ENCODE measurements around the gene RBBP8NL.
"Not testable (repeated sequence)": the region's sequence is repeated elsewhere in the genome, so short reads cannot be mapped to it uniquely, and the experiment has no call there.

Gene RBBP8NL

GRCh38 chr20:62390317-62391164 lies 36.8 kb downstream of the RBBP8NL start:
- no peak for DNase-seq

- no peak for DNase-seq
Observed at GRCh38 chr20:62389601-62390087, 37.7 kb downstream of the RBBP8NL start.

DNA sequence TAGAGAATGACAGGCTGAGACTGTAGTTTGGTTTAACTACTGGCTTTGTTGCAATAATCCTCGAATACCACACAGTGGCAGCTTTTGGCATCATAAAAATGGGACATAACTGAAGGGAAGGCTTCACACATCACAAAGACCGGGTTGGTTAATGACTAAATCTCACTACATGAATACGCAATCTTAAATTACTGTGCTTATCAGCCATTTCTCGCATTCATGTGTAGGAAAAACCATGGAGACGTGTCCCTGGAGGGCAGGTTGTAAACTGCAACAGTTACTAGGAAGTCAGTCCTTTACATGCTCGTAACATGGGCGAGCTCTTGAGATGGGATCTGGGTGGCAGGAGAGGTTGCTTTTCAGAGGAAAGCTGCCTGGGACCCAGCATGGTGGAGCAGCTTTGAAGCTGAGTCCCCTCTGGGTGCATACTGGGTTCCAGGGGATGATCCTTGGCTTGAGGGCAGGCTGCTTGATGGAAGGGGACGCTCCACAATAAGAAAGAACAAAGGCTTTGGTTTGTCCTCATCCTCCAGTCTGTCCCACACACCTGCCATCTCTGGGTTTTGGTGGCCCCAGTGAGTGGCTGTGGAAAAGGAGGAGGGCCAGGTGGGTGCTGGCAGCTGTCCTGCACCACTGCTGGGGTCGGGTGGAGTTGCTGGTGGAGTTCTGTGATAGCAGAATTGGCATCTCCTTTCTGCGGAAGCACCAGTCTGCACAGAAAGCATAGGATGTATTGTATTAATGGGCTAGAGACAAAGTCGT lies 38.3 kb downstream of the RBBP8NL start:
- DNase-seq = no peak

DNA sequence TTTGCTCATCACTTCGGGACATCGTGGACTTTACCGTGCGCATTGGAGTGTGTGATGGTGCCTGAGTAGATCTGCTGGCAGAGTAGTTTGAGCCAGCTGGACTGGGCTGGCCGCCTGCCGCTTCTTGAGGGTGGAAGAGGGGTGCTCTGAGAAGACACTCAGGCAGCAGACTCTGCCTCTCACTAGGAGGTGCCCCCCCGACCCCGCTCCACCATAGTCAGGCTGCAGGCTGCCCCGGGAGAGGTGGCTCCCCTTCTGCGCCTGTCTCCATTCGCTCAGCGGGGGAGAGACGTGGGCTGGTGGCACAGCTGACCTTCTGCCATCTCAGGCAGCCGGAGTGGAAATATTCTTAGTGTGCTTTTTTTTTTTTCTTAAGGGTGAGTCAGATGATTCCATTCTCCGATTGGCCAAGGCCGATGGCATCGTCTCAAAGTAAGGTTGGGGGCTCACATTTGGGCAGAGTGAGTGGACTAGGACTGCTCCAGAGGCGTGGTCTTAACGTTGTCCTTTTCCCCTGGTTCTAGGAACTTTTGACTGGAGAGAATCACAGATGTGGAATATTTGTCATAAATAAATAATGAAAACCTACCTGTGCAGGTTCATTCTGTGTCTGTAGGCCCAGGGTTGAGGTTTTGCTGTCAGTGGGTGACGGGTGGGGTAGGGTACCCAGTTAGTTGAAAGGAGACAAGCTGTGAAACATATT lies 39.3 kb downstream of the RBBP8NL start:
- no peak for DNase-seq

DNA sequence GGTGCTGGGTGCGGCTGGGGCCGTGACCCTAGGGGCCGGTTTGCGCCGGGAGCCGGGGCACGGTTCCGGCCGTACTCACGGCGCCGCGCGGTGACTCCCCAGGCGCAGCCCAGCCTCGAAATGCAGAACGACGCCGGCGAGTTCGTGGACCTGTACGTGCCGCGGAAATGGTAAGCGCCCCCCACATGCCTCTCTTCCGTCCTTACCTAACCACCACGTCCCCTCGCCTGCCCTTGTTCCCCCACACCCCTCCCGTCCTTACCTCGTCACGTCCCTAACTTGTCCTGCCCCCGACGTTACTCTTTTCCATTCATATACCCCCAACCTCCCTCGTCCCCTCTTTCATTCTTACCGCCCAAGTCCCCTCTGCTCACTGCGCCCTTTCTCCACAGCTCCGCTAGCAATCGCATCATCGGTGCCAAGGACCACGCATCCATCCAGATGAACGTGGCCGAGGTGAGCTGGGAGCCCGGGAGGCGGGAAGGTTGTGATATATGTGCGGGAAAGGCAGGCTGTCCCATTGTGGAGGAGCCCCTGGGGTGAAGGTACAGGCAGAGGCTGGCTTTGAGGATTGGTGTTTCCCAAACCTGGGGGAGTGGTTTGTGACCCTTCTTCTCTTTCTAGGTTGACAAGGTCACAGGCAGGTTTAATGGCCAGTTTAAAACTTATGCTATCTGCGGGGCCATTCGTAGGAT lies 40.0 kb downstream of the RBBP8NL start:
- no peak for DNase-seq

- peak; percentile 94 for DNase-seq
Observed at GRCh38 chr20:62386383-62387218, 40.7 kb downstream of the RBBP8NL start, which contains the start of gene RPS21. Gene RPS21, plus strand, starts transcription at chr20:62387103. Its CDS starts 236 bp downstream, at chr20:62387339.

- DNase-seq = peak; percentile 84
Observed at GRCh38 chr20:62382306-62383198, 44.8 kb downstream of the RBBP8NL start.

DNA sequence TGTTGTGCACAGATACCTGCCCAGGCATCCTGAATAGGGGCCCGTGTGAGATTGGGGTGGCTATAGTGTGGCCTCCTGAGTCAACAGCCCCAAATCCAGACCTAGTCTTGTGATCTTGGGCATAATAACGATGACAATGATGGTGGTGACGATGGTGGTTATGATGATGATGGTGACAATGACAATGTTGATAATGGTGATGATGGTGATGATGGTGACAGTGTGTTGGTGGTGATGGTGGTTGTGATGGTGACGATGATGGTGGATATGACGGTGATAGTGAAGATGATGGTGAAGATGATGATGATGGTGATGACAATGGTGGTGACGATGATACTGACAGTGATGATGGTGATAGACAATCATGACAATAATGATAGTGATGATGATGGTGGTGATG lies 45.5 kb downstream of the RBBP8NL start:
- no peak for DNase-seq

DNA sequence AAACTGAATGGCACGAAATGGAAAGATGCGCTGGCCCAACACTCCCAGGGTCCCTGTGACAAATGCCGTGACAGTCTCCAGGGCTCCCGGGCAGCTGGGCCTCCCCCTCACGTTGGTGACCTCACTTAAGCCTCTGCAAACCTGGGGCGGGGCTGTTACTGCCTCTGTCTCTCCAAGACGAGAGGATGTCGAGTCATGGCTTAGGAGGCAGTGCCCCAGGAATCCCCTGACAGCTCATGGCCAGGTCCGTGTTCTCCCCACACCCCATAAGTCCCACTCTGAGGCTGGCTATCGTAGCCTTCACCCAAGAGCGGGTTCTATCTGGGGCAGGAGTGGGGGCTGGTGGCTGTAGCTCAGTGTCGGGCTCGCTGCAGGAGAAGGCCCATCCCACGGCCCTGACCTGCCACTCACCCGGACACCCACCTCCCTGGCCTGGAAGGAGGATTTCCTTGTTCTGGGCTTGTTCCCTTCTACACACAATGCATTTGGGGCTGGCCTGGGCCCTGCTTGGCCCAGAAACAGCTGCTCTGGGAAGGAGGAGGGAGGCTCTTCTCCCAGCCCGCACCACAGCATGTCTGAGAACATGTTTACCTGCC lies 46.0 kb downstream of the RBBP8NL start:
- DNase-seq = no peak

DNA sequence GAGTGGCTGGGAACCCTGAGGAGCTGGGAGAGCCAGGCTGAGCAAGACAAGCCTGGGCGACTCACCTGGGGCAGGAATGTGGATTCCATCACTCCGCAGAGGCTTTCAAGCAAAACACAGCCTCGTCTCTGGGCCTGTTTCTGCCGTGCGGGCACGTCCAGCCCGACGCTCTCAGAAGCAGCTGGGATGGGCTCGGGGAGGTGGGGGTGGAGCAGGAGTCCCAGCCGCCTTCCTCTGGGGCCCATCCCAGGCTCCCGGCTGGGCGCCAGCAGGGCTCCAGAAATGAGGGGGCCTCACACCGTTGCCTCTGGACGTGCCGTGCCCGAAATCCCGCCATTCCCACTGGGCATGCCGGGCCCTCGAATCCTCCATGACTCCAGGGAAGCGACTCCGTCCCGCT lies 49.1 kb downstream of the RBBP8NL start:
- no peak for DNase-seq

DNA sequence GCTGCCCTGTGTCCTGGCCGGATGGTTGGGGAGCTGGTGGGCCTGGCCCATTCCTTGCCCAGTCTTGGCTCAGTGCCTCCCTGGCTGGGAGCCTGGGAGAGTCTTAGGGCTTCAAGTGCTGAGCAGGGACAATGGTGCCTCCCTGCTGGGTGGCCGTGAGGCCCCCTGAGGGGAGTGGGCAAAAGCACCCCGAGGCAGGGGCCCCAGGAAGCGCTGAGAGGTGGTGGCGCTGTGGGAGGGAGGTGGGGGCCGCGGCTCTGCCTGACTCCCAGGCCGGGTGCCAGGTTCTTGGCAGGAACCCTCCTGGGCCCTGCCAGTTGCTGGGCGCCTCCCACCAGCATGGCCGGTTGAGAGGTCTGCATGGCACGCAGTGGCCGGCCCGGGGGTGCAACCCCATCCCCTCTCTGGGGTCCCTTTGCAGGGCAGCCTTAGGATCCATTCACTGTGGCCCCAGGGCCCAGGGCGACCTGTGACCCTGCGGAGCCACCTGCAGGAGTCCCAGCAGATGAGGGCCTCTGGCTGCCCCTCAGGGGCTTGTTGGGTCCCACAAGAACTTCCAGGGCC lies 49.6 kb downstream of the RBBP8NL start:
- no peak for DNase-seq

DNA sequence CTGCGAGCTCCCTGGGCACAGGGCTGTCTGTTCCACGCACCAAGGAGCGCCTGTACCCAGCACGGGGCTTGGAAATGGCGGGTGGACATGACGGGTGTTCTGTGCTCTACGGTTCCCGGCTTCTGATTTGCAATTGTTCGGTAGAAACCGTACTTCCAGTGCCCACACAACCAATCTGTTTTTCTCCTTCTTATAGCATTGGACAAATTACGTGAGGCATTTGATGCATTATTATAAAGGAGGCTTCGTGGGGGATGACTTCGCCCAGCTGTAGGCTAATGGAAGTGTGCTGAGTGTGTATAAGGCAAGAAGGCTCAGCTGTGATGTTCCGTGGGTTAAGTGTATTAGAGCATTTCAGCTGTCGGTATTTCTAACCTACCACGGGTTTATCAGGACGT lies 50.3 kb downstream of the RBBP8NL start:
- DNase-seq = no peak

DNA sequence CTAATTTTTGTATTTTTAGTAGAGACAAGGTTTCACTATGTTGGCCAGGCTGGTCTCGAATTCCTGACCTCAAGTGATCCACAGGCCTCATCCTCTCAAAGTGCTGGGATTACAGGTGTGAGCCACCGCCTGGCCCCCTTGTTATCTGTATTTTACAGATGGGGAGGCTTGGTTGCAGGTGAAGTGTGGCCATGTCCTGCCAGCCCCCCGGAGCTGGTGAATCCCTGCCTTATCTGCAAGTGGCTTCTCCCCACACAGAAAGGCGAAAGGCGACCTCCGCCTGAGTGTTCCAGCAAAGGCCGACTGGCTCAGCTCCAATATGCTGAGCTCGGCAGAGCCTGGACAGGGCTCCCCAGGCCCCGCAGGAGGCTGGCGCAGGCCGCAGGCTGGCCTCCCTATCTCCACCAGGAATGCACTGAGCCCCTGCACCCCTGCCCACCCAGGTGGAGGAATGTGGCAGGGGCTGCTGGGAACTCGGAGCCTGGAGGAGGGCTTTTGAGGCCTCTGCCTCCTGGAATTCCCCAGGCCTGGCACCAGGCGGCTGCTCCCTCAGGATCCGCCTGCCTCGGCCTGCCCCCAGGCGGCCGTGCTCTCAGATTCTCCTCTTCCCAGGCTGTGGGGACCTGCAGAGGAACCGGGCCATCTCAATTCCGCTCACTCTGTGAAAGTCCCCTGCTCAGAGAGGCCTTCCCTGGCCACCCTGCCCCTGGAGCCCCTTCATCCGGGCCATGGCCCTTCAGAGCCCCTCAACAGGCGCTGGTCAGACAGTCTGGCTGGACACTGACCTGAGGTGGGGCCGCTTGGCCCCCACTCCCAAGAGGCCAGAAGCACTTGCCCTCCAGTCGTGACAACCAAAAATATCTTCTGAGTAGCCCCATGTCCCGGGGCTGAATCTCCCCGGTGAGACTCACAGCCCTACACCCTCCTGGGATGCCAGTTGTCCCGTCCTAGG lies 51.0 kb downstream of the RBBP8NL start:
- DNase-seq = no peak

DNA sequence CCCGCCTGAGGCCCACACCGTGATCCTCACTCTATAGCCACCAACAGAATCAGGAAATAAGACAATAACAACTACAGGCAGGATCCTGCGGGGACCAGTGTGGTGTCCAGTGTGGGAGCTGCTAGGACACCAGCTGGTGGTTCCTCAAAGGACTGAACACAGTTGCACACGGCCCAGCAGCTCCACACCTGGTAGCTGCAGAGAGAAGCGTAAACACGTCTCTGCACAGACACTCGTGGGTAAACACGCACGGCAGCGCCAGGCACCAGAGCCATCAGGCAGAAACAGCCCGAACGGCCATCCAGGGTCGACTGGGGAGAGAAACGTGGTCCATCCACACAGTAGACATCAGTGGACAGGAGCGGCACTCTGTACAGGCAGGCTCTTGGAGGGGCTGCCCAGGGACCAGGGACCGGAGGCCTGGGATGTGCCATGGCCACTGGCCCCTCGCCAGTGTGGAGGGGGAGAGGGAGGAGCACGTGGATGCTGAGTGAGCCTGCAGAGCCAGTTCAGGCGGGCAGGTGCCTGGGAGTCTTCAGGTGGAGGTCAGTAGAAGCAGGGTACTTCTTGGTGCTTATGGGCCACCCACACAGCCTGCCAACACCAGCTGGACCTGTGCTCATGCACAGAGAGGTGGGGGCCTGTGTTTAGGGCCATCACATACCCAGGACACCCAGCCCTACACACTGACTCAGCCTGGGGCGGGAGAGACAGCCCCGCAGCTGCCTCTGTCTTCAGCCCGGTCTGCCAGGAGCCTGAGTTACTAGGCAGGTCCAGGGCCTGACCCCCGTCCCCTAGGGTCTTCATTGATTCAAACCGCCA lies 52.8 kb downstream of the RBBP8NL start:
- no peak for DNase-seq

DNA sequence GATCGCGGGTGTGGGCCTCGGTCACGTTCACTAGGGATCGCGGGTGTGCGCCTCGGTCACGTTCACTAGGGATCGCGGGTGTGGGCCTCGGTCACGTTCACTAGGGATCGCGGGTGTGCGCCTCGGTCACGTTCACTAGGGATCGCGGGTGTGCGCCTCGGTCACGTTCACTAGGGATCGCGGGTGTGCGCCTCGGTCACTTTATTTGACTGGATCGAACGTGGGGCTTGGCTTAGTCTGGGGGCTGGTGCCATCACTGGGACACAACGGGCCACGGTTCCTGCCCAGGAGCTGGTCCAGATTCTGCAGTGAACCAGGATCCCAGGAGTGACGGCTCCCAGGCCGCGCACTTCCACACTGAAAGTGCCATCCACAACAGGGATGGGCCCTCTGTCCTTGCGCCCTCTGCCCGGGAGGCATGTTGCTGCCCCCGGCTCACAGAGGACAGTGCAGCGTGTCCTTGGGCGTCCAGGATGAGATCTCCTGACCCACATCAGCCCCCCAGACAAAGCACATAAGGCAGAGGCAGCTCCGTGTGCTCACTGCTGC lies 53.6 kb downstream of the RBBP8NL start:
- not testable (repeated sequence) for DNase-seq

DNA sequence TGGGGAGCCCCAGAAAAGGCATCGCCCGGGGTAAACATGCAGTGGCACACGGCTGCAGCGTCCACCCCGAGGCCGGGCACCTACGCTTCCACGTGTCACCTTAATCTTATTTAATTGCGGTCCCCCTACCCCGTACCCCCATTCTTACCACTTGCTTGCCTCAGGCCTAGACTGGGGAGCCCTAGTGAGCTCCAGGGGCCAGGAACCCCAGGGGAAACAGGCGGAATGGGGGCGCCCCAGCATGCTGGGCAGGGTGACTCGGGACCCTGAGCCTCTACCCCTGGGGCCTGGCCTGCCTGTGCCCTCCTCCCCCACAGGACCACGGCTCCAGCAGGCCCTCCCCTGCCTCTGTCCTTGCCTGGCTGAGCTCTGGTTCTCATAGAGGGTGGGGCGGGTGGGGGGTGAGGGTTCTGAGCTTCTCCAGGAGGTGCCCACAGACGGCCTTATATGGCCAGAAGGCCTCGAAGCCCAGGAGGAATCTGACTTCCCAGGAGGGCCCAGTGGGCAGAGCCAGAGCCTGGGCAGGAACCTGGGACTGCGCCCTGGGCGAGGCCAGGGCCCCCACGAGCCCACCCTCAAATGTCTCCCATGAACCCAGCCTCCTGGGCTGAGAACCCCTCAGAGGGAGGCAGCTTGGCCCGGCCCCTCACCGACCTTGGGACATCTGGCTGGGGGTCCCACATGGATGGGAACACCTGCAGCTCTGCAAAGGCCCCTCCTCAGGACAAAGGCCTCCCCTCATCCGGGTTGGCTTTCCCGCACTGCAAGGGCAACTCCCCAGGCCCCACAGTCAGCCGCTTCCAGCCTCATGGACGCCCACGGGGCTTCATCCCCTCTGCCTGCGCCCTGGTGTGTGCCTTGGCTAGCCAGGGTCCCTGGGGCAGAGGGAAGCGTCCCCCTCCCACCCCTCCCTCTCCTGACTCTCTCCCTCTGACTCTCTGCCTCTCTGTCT lies 55.0 kb downstream of the RBBP8NL start:
- no peak for DNase-seq
